A549 (cell line): Measurements from ENCODE around the gene HP1BP3. TPM values are rescaled to one million over a fixed set of nuclear protein-coding genes. Genes with fewer than 3 reads are reported as not detected.

Source experiments
- ATAC-seq, 2 experiments: fragments of 200-7000 bp in 1 of 2; fragments of >200 bp in 1 of 2; cut with Nextera tagmentation in 1 of 2; cut with Tn5 transposase in 1 of 2; 3 replicates each; pipeline versions ENCODE4 v1.8.0 to v1.9.1; 2018 to 2020; ENCODE audit warnings: mild to moderate bottlenecking in 1 of 2, moderate library complexity in 1 of 2
- CTCF ChIA-PET: fragments of 300-600 bp; sonication (Branson Sonifier 250); formaldehyde crosslinking; extraction: SDS; loops from one replicate; lab custom pipeline; 2021; ENCODE audit warnings: antibody characterized with exemption, inconsistent platforms; lab: Yijun Ruan, JAX
- POLR2A ChIA-PET: fragments of 350-600 bp; formaldehyde crosslinking; extraction: SDS; loops from one replicate; lab custom pipeline; 2021; ENCODE audit warnings: antibody characterized with exemption, inconsistent platforms; lab: Yijun Ruan, JAX
- DNase-seq, 2 experiments: peaks; one replicate each; pipeline versions ENCODE4 v3.0.0 to v3.0.0-alpha.2; 2011 to 2016; ENCODE audit warnings: low read depth in 1 of 2, low spot score in 1 of 2
- FAIRE-seq: peaks from 2 replicates; lab custom pipeline; 2011; peaks lifted over from hg19 to GRCh38; lab: Jason Lieb, UNC
- H3K27ac ChIP-seq, 2 experiments: fragments of >200 bp; sonication (Bioruptor Twin); formaldehyde crosslinking; 3 replicates each; pipeline ENCODE4 v1.5.1; 2016 to 2017
- H3K4me1 ChIP-seq: fragments of >200 bp; sonication (Bioruptor Twin); formaldehyde crosslinking; 3 replicates; pipeline ENCODE4 v1.6.1; 2016
- H3K4me2 ChIP-seq: fragments of >200 bp; sonication (Bioruptor Twin); formaldehyde crosslinking; 3 replicates; pipeline ENCODE4 v1.6.1; 2016
- H3K4me3 ChIP-seq: fragments of >200 bp; sonication (Bioruptor Twin); formaldehyde crosslinking; 3 replicates; pipeline ENCODE4 v1.5.1; 2016
- H3K9me3 ChIP-seq: fragments of >200 bp; sonication (Bioruptor Twin); formaldehyde crosslinking; 3 replicates; pipeline ENCODE4 v1.6.1; 2016
- BHLHE40 ChIP-seq: IDR thresholded peaks from 2 replicates; pipeline ENCODE4 v1.6.1; 2012; ENCODE audit warnings: low read depth, low read length, inconsistent platforms
- CBX8 ChIP-seq: fragments of 200-600 bp; sonication (generic); IDR thresholded peaks from 2 replicates; pipeline ENCODE4 v1.6.1; 2016
- CEBPB ChIP-seq, 2 experiments: fragments of >200 bp in 1 of 2; sonication (Bioruptor Twin) in 1 of 2; formaldehyde crosslinking in 1 of 2; IDR thresholded peaks; 2 replicates each; pipeline ENCODE4 v1.6.1; 2012 to 2016
- CHD2 ChIP-seq: fragments of 150-350 bp; IDR thresholded peaks from 2 replicates; pipeline ENCODE4 v1.6.1; 2014; ENCODE audit warnings: low read length; ENCODE audit not compliant: partially characterized antibody
- EHMT2 ChIP-seq: fragments of 200-600 bp; sonication (generic); IDR thresholded peaks from 2 replicates; pipeline ENCODE4 v1.6.1; 2016; ENCODE audit warnings: antibody characterized with exemption, low read depth, mild to moderate bottlenecking, moderate library complexity
- EP300 ChIP-seq, 2 experiments: fragments of >200 bp; sonication (Bioruptor Twin); formaldehyde crosslinking; IDR thresholded peaks; 2 replicates in 1 of 2; 3 replicates in 1 of 2; pipeline ENCODE4 v1.6.1; 2016 to 2017
- FOSL2 ChIP-seq, 2 experiments: fragments of 450-650 bp in 1 of 2; fragments of >200 bp in 1 of 2; sonication (Bioruptor Twin) in 1 of 2; formaldehyde crosslinking; IDR thresholded peaks; 2 replicates each; pipeline versions ENCODE4 v1.5.0 to v1.6.1; 2016 to 2020; ENCODE audit warnings: mild to moderate bottlenecking in 1 of 2, moderate library complexity in 1 of 2
- GATA3 ChIP-seq: IDR thresholded peaks from 2 replicates; pipeline ENCODE4 v1.6.1; 2012; ENCODE audit warnings: borderline replicate concordance
- HDAC2 ChIP-seq: fragments of 200-600 bp; sonication (generic); IDR thresholded peaks from 2 replicates; pipeline ENCODE4 v1.6.1; 2016
- HOXA7 ChIP-seq: fragments of 250-450 bp; sonication (Bioruptor Pico); IDR thresholded peaks from 2 replicates; pipeline ENCODE4 v1.5.0; 2020; ENCODE audit warnings: mild to moderate bottlenecking, moderate library complexity
- JUNB ChIP-seq: fragments of >200 bp; sonication (Bioruptor Twin); formaldehyde crosslinking; IDR thresholded peaks from 2 replicates; pipeline ENCODE4 v1.6.1; 2016
- KDM1A ChIP-seq: fragments of 200-600 bp; sonication (generic); IDR thresholded peaks from 2 replicates; pipeline ENCODE4 v1.6.1; 2016; ENCODE audit warnings: low read depth, mild to moderate bottlenecking
- KDM5A ChIP-seq: fragments of 200-600 bp; sonication (generic); IDR thresholded peaks from 2 replicates; pipeline ENCODE4 v1.6.1; 2016; ENCODE audit warnings: antibody characterized with exemption, mild to moderate bottlenecking
- MAFK ChIP-seq: fragments of 450-650 bp; IDR thresholded peaks from 2 replicates; pipeline ENCODE4 v1.6.1; 2014; ENCODE audit not compliant: partially characterized antibody
- MYC ChIP-seq: IDR thresholded peaks from 2 replicates; pipeline ENCODE4 v1.6.1; 2012; ENCODE audit warnings: mild to moderate bottlenecking, inconsistent platforms, low read length, improper control_type of control experiment, borderline replicate concordance
- NFE2L2 ChIP-seq: fragments of 150-350 bp; conservative IDR thresholded peaks from 2 replicates; pipeline ENCODE4 v1.6.1; 2014; ENCODE audit warnings: low read length
- NPAS2 ChIP-seq: fragments of 250-450 bp; sonication (Bioruptor Pico); IDR thresholded peaks from 2 replicates; pipeline ENCODE4 v1.8.0; 2022; ENCODE audit warnings: mild to moderate bottlenecking, moderate library complexity, borderline replicate concordance
- NR3C1 ChIP-seq: fragments of >200 bp; sonication (Bioruptor Twin); formaldehyde crosslinking; IDR thresholded peaks from 3 replicates; pipeline ENCODE4 v1.6.1; 2017
- POLR2A ChIP-seq: IDR thresholded peaks from 2 replicates; pipeline ENCODE4 v1.6.1; 2012; ENCODE audit warnings: mild to moderate bottlenecking, low read length
- RAD21 ChIP-seq, 2 experiments: fragments of >200 bp in 1 of 2; sonication (Bioruptor Twin) in 1 of 2; formaldehyde crosslinking in 1 of 2; IDR thresholded peaks in 1 of 2; conservative IDR thresholded peaks in 1 of 2; 2 replicates in 1 of 2; 3 replicates in 1 of 2; pipeline ENCODE4 v1.6.1; 2012 to 2018; ENCODE audit warnings: inconsistent platforms in 1 of 2
- RARB ChIP-seq: fragments of 250-450 bp; sonication (Bioruptor Pico); IDR thresholded peaks from 2 replicates; pipeline ENCODE4 v1.8.0; 2021; ENCODE audit warnings: mild to moderate bottlenecking, moderate library complexity
- SMC3 ChIP-seq: fragments of >200 bp; sonication (Bioruptor Twin); formaldehyde crosslinking; IDR thresholded peaks from 3 replicates; pipeline ENCODE4 v1.6.1; 2018; ENCODE audit warnings: inconsistent platforms
- TFCP2L1 ChIP-seq: fragments of 250-450 bp; sonication (Bioruptor Pico); IDR thresholded peaks from 2 replicates; pipeline ENCODE4 v1.5.0; 2021; ENCODE audit warnings: mild to moderate bottlenecking
- TP53 ChIP-seq: fragments of 250-450 bp; sonication (Bioruptor Pico); IDR thresholded peaks from 2 replicates; pipeline ENCODE4 v1.5.0; 2021; ENCODE audit warnings: mild to moderate bottlenecking, moderate library complexity
- ZC3H11A ChIP-seq: fragments of 450-650 bp; IDR thresholded peaks from 2 replicates; pipeline ENCODE4 v1.6.1; 2014; ENCODE audit warnings: antibody characterized with exemption, mild to moderate bottlenecking
- ZFP36 ChIP-seq: fragments of 450-650 bp; IDR thresholded peaks from 2 replicates; pipeline ENCODE4 v1.6.1; 2014; ENCODE audit warnings: borderline replicate concordance; ENCODE audit not compliant: partially characterized antibody
- ZNF302 ChIP-seq: fragments of 250-450 bp; sonication (Bioruptor Pico); IDR thresholded peaks from 2 replicates; pipeline ENCODE4 v1.9.0; 2021; ENCODE audit warnings: inconsistent platforms, mild to moderate bottlenecking, moderate library complexity
- WGBS: methylation state at CpG from one replicate; pipeline ENCODE4 v1.1.6; 2017; ENCODE audit errors: missing lambda C conversion rate; 5-methylcytosine and 5-hydroxymethylcytosine counted together
- polyA plus RNA-seq, 4 experiments: library from polyadenylated mRNA; depleted of rRNA in 3 of 4; stranded (reverse); fragments of >200 nt; fragmentation: RNase III in 1 of 4; extraction: RNeasy Plus Mini Kit Qiagen cat#74134 plus additional on column Dnase treatment in 1 of 4; gene quantifications; 2 replicates in 3 of 4; 3 replicates in 1 of 4; pipeline ENCODE4 v1.2.3, GENCODE V29; 2011 to 2017
- TF ChIP-seq, protein P1 (sequence below): fragments of >200 bp; sonication (Bioruptor Twin); formaldehyde crosslinking; IDR thresholded peaks from 2 replicates; pipeline ENCODE4 v1.6.1; 2016
- TF ChIP-seq, protein P2 (sequence below): fragments of 250-450 bp; sonication (Bioruptor Pico); IDR thresholded peaks from 2 replicates; pipeline ENCODE4 v1.5.0; 2020; ENCODE audit warnings: low read depth, mild to moderate bottlenecking, moderate library complexity
- TF ChIP-seq, protein P3 (sequence below): IDR thresholded peaks from 2 replicates; pipeline ENCODE4 v1.6.1; 2012
- TF ChIP-seq, protein P4 (sequence below): fragments of >200 bp; sonication (Bioruptor Twin); formaldehyde crosslinking; IDR thresholded peaks from 3 replicates; pipeline ENCODE4 v1.5.1; 2016

Gene HP1BP3
- polyA plus RNA-seq, 2 of the 4 experiments (the other 2 are of a cell fraction): 159 to 214 TPM

DNA sequence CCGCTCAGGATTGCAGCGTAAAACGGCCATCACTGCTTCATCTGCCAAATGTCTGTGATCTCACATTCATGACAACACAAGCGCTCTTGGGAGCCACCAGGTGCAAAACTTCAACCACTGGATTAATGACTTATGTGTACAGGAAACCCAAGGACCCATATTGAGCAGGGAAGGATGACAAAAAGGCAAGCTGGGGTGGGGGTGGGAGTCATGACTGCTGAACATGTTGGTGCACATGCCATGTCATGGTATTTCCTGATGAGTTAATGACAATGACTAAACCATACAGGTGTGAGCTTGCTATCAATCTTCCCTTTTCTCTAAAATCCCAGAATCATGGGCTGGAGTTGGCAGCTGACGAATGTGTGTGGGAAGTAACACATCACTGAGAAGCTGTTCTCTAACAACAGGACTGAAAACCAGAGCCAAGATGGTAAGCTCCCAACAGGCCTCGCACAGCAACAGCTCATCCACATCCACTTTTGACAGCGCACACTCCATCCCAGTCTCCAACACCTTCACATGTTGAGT lies 51.5 kb downstream of the HP1BP3 start (continued):
- TF ChIP-seq TP53 (CRISPR knock-in tag) (no peak), ZNF302 (no peak), HOXA7 (CRISPR knock-in tag) (no peak)
- TF ChIP-seq, protein P1, sequence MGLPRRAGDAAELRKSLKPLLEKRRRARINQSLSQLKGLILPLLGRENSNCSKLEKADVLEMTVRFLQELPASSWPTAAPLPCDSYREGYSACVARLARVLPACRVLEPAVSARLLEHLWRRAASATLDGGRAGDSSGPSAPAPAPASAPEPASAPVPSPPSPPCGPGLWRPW: no peak

DNA sequence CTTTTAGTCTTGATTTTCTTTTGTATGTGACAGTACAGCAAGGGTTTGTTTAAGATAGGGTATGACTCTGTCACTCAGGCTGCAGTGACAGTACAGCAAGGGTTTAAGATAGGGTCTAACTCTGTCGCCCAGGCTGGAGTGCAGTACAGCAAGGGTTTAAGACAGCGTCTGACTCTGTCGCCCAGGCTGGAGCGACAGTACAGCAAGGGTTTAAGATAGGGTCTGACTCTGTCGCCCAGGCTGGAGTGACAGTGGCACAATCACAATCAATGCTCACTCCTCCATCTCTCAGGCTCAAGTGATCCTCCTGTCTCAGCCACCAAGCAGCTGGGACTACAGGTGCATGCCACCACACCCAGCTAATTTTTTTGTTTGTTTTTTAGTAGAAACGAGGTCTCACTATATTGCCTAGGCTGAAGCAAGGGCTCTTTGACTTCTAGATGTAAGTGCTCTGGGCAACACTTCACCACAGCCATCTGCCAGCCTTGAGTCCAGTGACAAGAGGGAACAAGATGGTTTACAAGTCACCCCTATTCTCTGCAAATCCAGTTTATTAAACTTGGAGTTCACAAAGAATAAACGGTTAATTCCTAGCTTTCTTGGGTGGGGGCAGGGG lies 53.6 kb downstream of the HP1BP3 start:
- ATAC-seq (peak; percentile 28 to 40), FAIRE-seq (no peak), DNase-seq (no peak)
- Histone ChIP-seq H3K4me2 (peak overlapping the region; percentile 100), H3K4me1 (peaks cover 27% of the 10 kb centered on the region), H3K27ac (peak overlapping the region; percentile 88 to 90), H3K9me3 (no peaks in the 10 kb centered on the region), H3K4me3 (no peak overlapping the region)
- POLR2A ChIA-PET: interaction anchor here (0.6 kb wide), 1 partner anchor 53 kb away, joined by 3 read pairs; no protein-coding TSS in a partner anchor
- 3% methylated on average over 5 of the region's 7 CpGs for WGBS
- TF ChIP-seq RAD21 (conservative IDR thresholded peaks at IDR 0.05 in 1 of 2, IDR thresholded peaks at IDR 0.05 in 1 of 2) (0 out of 5 replicates have a peak, but pooled peaks of 1 of the 2 experiments have one; percentile 10), ZC3H11A (no peak), CEBPB (IDR thresholded peaks at IDR 0.05) (no peak), FOSL2 (IDR thresholded peaks at IDR 0.05) (0 out of 2 replicates have a peak, but pooled peaks have one; percentile 1), FOSL2 (CRISPR knock-in tag; IDR thresholded peaks at IDR 0.05) (no peak), CBX8 (no peak), RARB (CRISPR knock-in tag) (no peak), HDAC2 (no peak), MAFK (no peak), JUNB (no peak), POLR2A (no peak), GATA3 (0 out of 2 replicates have a peak, but pooled peaks have one; percentile 2), TFCP2L1 (no peak), NPAS2 (no peak), EP300 (IDR thresholded peaks at IDR 0.05) (0 out of 5 replicates have a peak, but pooled peaks of 1 of the 2 experiments have one; percentile 9)
- CTCF ChIA-PET: interaction anchor here (0.6 to 1.5 kb wide), 4 partner anchors 12 to 483 kb away, joined by 3 read pairs; no protein-coding TSS in a partner anchor

DNA sequence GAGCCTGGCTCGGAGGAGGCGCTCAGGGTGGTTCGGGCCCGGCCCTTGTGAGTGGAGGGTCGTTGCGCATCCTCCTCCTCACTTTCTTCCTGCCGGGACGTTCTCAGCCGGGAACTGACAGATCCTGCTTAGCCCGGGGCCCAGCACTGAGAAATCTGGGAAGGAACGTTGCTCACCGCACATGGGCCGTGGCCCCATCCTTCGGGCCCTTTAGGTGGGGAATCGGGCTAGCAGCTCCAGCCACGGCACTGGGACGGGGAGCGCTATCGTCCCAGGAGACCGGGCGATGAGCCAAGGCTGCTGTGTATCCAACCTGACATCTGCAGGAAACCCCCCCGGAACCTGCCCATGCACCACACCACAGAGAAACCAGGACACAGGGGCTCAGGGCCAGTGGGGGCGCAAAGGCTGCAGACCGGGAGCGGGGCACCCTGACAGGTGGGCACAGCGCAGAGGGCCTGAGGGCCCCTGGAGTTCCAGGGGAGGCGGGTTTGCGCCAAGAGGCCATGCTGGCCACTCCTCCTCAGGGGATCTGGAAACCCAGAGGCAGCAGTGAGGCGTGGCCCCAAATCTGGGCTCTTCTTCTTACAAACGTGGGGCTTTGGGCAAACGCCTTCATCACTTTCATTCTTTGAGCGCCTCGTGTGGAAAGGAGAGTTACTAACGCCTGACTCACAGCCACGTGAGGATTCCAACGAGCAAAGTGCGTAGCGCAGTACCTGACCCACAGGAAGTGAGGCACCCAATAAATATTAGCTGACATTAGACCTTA lies 54.3 kb downstream of the HP1BP3 start, which contains the start of gene SH2D5:
SH2D5 (minus strand) TSS at position 116 of the 772 bp plus-strand sequence. CDS start 4,659 bp downstream, outside the sequence.
- peak within 1 kb of the TSS; percentile 80 for H3K4me3 ChIP-seq
- H3K9me3 ChIP-seq: no peaks in the 10 kb centered on the region
- peaks cover 21% of the 10 kb centered on the region for H3K4me1 ChIP-seq
- ChIA-PET POLR2A (interaction anchor here (0.9 kb wide), 1 partner anchor 130 kb away, joined by 3 read pairs; no protein-coding TSS in a partner anchor), CTCF (interaction anchor here (1.2 to 1.5 kb wide), 2 partner anchors 30 to 42 kb away, joined by 3 read pairs; no protein-coding TSS in a partner anchor)
- 1% methylated on average over 18 of the region's 38 CpGs for WGBS
- H3K27ac ChIP-seq: peak within 1 kb of the TSS; percentile 88 to 90
- FAIRE-seq (peak; percentile 88), ATAC-seq (peak; percentile 75 to 78), DNase-seq (peak; percentile 77 to 93)
- peak within 1 kb of the TSS; percentile 100 for H3K4me2 ChIP-seq
- TF ChIP-seq NR3C1 (no peak), ZFP36 (no peak), SMC3 (0 out of 3 replicates have a peak, but pooled peaks have one; percentile 6), POLR2A (no peak), KDM5A (no peak), HOXA7 (CRISPR knock-in tag) (no peak), NFE2L2 (no peak), RAD21 (conservative IDR thresholded peaks at IDR 0.05 in 1 of 2, IDR thresholded peaks at IDR 0.05 in 1 of 2) (peak; percentile 22 to 47; a peak in 4 of 5 replicates), KDM1A (no peak), MYC (peak; percentile 57; the same call in 1 of the 2 replicates), CHD2 (no peak), BHLHE40 (peak; percentile 75), EHMT2 (no peak)
- TF ChIP-seq, protein P2, sequence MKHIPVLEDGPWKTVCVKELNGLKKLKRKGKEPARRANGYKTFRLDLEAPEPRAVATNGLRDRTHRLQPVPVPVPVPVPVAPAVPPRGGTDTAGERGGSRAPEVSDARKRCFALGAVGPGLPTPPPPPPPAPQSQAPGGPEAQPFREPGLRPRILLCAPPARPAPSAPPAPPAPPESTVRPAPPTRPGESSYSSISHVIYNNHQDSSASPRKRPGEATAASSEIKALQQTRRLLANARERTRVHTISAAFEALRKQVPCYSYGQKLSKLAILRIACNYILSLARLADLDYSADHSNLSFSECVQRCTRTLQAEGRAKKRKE (CRISPR knock-in tag): no peak
- TF ChIP-seq, protein P3, sequence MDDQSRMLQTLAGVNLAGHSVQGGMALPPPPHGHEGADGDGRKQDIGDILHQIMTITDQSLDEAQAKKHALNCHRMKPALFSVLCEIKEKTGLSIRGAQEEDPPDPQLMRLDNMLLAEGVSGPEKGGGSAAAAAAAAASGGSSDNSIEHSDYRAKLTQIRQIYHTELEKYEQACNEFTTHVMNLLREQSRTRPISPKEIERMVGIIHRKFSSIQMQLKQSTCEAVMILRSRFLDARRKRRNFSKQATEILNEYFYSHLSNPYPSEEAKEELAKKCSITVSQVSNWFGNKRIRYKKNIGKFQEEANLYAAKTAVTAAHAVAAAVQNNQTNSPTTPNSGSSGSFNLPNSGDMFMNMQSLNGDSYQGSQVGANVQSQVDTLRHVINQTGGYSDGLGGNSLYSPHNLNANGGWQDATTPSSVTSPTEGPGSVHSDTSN: no peak
- TF ChIP-seq, protein P4, sequence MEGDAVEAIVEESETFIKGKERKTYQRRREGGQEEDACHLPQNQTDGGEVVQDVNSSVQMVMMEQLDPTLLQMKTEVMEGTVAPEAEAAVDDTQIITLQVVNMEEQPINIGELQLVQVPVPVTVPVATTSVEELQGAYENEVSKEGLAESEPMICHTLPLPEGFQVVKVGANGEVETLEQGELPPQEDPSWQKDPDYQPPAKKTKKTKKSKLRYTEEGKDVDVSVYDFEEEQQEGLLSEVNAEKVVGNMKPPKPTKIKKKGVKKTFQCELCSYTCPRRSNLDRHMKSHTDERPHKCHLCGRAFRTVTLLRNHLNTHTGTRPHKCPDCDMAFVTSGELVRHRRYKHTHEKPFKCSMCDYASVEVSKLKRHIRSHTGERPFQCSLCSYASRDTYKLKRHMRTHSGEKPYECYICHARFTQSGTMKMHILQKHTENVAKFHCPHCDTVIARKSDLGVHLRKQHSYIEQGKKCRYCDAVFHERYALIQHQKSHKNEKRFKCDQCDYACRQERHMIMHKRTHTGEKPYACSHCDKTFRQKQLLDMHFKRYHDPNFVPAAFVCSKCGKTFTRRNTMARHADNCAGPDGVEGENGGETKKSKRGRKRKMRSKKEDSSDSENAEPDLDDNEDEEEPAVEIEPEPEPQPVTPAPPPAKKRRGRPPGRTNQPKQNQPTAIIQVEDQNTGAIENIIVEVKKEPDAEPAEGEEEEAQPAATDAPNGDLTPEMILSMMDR: peak; percentile 24; the same call in 1 of the 3 replicates
